ENCODE results near the gene DSEL. TPM values are rescaled to one million over a fixed set of nuclear protein-coding genes. Genes with fewer than 3 reads are reported as not detected.

DSEL gene
- total and polyA plus RNA-seq, 10 donors, result 0.22 to 8.0 (median 4.7) TPM

- intact Hi-C loops (cut with DNase I; ENCODE audit: low total_unique reads), result no loop called here
- no peaks in the 10 kb centered on the region for H3K36me3 ChIP-seq
- TF ChIP-seq POLR2AphosphoS5 (IDR thresholded peaks at IDR 0.05) (no peak), POLR2A (IDR thresholded peaks at IDR 0.05) (no peak)
- TF ChIP-seq, protein P1, sequence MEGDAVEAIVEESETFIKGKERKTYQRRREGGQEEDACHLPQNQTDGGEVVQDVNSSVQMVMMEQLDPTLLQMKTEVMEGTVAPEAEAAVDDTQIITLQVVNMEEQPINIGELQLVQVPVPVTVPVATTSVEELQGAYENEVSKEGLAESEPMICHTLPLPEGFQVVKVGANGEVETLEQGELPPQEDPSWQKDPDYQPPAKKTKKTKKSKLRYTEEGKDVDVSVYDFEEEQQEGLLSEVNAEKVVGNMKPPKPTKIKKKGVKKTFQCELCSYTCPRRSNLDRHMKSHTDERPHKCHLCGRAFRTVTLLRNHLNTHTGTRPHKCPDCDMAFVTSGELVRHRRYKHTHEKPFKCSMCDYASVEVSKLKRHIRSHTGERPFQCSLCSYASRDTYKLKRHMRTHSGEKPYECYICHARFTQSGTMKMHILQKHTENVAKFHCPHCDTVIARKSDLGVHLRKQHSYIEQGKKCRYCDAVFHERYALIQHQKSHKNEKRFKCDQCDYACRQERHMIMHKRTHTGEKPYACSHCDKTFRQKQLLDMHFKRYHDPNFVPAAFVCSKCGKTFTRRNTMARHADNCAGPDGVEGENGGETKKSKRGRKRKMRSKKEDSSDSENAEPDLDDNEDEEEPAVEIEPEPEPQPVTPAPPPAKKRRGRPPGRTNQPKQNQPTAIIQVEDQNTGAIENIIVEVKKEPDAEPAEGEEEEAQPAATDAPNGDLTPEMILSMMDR (IDR thresholded peaks at IDR 0.05 in 8 of 11, conservative IDR thresholded peaks at IDR 0.05 in 3 of 11), result no peak
- no peak for DNase-seq
- H3K4me1 ChIP-seq, result no peaks in the 10 kb centered on the region
- H3K27me3 ChIP-seq (replicated peaks in 1 of 7), result no peaks in the 10 kb centered on the region
- no peak overlapping the region for H3K4me3 ChIP-seq
- H3K27ac ChIP-seq, result no peak overlapping the region
- H3K9me3 ChIP-seq, result no peaks in the 10 kb centered on the region
Observed at GRCh38 chr18:67486534-67486933, 30.0 kb downstream of the DSEL start.

DNA sequence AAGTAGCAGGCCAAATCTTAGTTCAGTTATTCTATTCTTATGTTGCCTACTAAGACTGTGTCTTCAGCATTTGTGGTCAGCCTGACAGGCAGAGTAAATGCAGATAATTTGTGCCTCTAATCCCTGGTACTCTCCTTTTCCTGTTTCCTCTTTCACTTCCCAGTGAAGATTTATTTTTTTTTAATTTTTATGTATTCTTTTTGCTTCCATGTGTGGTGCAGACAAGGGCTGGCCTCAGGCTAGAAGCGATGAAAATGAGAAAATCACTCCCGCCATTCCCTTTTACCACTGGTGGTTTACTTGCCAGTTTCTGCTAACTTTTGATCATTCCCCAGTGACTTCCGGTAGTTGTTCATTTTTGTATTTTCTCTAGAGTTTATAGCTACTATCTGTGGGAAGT, 30.9 kb downstream of the DSEL start:
- no peaks in the 10 kb centered on the region for H3K36me3 ChIP-seq
- no peaks in the 10 kb centered on the region for H3K9me3 ChIP-seq
- H3K4me3 ChIP-seq, result no peak overlapping the region
- no peak overlapping the region for H3K27ac ChIP-seq
- no peaks in the 10 kb centered on the region for H3K4me1 ChIP-seq
- WGBS, 5 donors, result 85 to 95% (median 92%) methylated on average over 3 of the region's 3 CpGs
- intact Hi-C loops (cut with DNase I; ENCODE audit: low total_unique reads), result no loop called here
- no peak for DNase-seq
- H3K27me3 ChIP-seq (replicated peaks in 1 of 7), result no peaks in the 10 kb centered on the region
- TF ChIP-seq POLR2A (IDR thresholded peaks at IDR 0.05), result no peak
- TF ChIP-seq, protein P1 (IDR thresholded peaks at IDR 0.05 in 8 of 11, conservative IDR thresholded peaks at IDR 0.05 in 3 of 11), result no peak

GRCh38 chr18:67484458-67484857, 32.1 kb downstream of the DSEL start:
- TF ChIP-seq, protein P1 (IDR thresholded peaks at IDR 0.05 in 8 of 11, conservative IDR thresholded peaks at IDR 0.05 in 3 of 11), result no peak
- TF ChIP-seq POLR2A (IDR thresholded peaks at IDR 0.05) (no peak), POLR2AphosphoS5 (IDR thresholded peaks at IDR 0.05) (no peak)
- intact Hi-C loops (cut with DNase I; ENCODE audit: low total_unique reads), result no loop called here
- 78 to 91% (median 83%) methylated on average over 2 of the region's 2 CpGs for WGBS, 5 donors
- Histone ChIP-seq H3K27ac (no peak overlapping the region), H3K4me3 (no peak overlapping the region), H3K4me1 (no peaks in the 10 kb centered on the region), H3K36me3 (no peaks in the 10 kb centered on the region), H3K9me3 (peaks cover 0 to 4% (median 0%) of the 10 kb centered on the region in 8 donors), H3K27me3 (replicated peaks in 1 of 7) (no peaks in the 10 kb centered on the region)
- DNase-seq, result no peak

GRCh38 chr18:67483952-67484351, 32.6 kb downstream of the DSEL start:
- DNase-seq, result no peak
- Histone ChIP-seq H3K27me3 (replicated peaks in 1 of 7) (no peaks in the 10 kb centered on the region), H3K4me1 (no peaks in the 10 kb centered on the region), H3K9me3 (peaks cover 0 to 4% (median 0%) of the 10 kb centered on the region in 8 donors), H3K36me3 (no peaks in the 10 kb centered on the region), H3K27ac (no peak overlapping the region), H3K4me3 (no peak overlapping the region)
- intact Hi-C loops (cut with DNase I; ENCODE audit: low total_unique reads), result no loop called here
- no peak for TF ChIP-seq POLR2A (IDR thresholded peaks at IDR 0.05)
- TF ChIP-seq, protein P1 (IDR thresholded peaks at IDR 0.05 in 8 of 11, conservative IDR thresholded peaks at IDR 0.05 in 3 of 11), result no peak
- TF ChIP-seq POLR2AphosphoS5 (IDR thresholded peaks at IDR 0.05), result no peak
- WGBS, 5 donors, result 85 to 94% (median 93%) methylated on average over 6 of the region's 6 CpGs

Measured in spleen (tissue), 11 donors.